RWPE2 (cell line): ENCODE measurements around the gene GDPD3.

Experiments used
- ATAC-seq: fragments of 200-7000 bp; cut with Tn5 transposase; 3 replicates; pipeline ENCODE4 v1.9.1; 2021; ENCODE audit warnings: low read depth
- DNase-seq: peaks from one replicate; pipeline ENCODE4 v3.0.0-alpha.2; 2020; ENCODE audit warnings: low spot score
- H3K27ac ChIP-seq: fragments of 450-650 bp; 2 replicates; pipeline ENCODE4 v1.5.1; 2017; ENCODE audit warnings: mild to moderate bottlenecking; ENCODE audit not compliant: poor library complexity, severe bottlenecking
- H3K27me3 ChIP-seq: fragments of 250-450 bp; sonication (Bioruptor Pico); 2 replicates; pipeline ENCODE4 v1.5.1; 2021; ENCODE audit warnings: mild to moderate bottlenecking, moderate library complexity; ENCODE audit not compliant: insufficient read depth, poor library complexity, severe bottlenecking
- H3K36me3 ChIP-seq: fragments of 250-450 bp; sonication (Bioruptor Pico); 2 replicates; pipeline ENCODE4 v1.5.1; 2020; ENCODE audit warnings: low read depth, mild to moderate bottlenecking, moderate library complexity
- H3K4me1 ChIP-seq: fragments of 250-450 bp; sonication (Bioruptor Pico); 2 replicates; pipeline ENCODE4 v1.5.1; 2021; ENCODE audit warnings: mild to moderate bottlenecking, moderate library complexity; ENCODE audit not compliant: insufficient read depth, poor library complexity, severe bottlenecking
- H3K4me3 ChIP-seq: fragments of 250-450 bp; sonication (Bioruptor Pico); 2 replicates; pipeline ENCODE4 v1.5.1; 2021; ENCODE audit warnings: mild to moderate bottlenecking, moderate library complexity; ENCODE audit not compliant: severe bottlenecking
- H3K9me3 ChIP-seq: fragments of 250-450 bp; sonication (Bioruptor Pico); 2 replicates; pipeline ENCODE4 v1.5.1; 2021; ENCODE audit warnings: mild to moderate bottlenecking, moderate library complexity; ENCODE audit not compliant: severe bottlenecking
- CTCF ChIP-seq: fragments of 450-650 bp; IDR thresholded peaks from one replicate; pipeline ENCODE4 v1.5.1; 2017; ENCODE audit warnings: mild to moderate bottlenecking, moderate library complexity; ENCODE audit not compliant: poor library complexity, severe bottlenecking

GDPD3 gene

GRCh38 chr16:30066761-30067583 is 46.4 kb downstream of the GDPD3 start:
- Histone ChIP-seq H3K36me3 (peaks cover 63% of the 10 kb centered on the region), H3K27ac (peak overlapping the region; percentile 93)
- DNase-seq, result no peak

GRCh38 chr16:30065943-30066760 is 47.2 kb downstream of the GDPD3 start:
- Histone ChIP-seq H3K4me3 (peak overlapping the region; percentile 82), H3K4me1 (peaks cover 12% of the 10 kb centered on the region), H3K27ac (peak overlapping the region; percentile 93), H3K27me3 (no peaks in the 10 kb centered on the region), H3K36me3 (peaks cover 55% of the 10 kb centered on the region), H3K9me3 (no peaks in the 10 kb centered on the region)
- DNase-seq, result no peak
- ATAC-seq, result peak; percentile 18; the same call in 2 of the 3 replicates
- TF ChIP-seq CTCF, result no peak

More at GRCh38 chr16:30066761-30067583, 46.4 kb downstream of the GDPD3 start:
- Histone ChIP-seq H3K9me3 (no peaks in the 10 kb centered on the region), H3K27me3 (no peaks in the 10 kb centered on the region), H3K4me1 (peaks cover 12% of the 10 kb centered on the region), H3K4me3 (peak overlapping the region; percentile 82)
- no peak for TF ChIP-seq CTCF
- ATAC-seq, result no peak

- Histone ChIP-seq H3K27me3 (no peaks in the 10 kb centered on the region), H3K4me1 (peaks cover 12% of the 10 kb centered on the region), H3K27ac (peak within 1 kb of the TSS; percentile 93), H3K36me3 (peaks cover 47% of the 10 kb centered on the region), H3K4me3 (peak within 1 kb of the TSS; percentile 82), H3K9me3 (no peaks in the 10 kb centered on the region)
- ATAC-seq (peak; percentile 88), DNase-seq (peak; percentile 99)
- TF ChIP-seq CTCF, result no peak
Observed at GRCh38 chr16:30065102-30065942, 48.0 kb downstream of the GDPD3 start, which contains the start of gene ALDOA. ALDOA (plus strand) TSS chr16:30065760; CDS start chr16:30066898, 1,138 bp downstream.

- DNase-seq (no peak), ATAC-seq (no peak)
- Histone ChIP-seq H3K36me3 (peaks cover 43% of the 10 kb centered on the region), H3K4me1 (peaks cover 12% of the 10 kb centered on the region), H3K4me3 (peak overlapping the region; percentile 82), H3K27me3 (no peaks in the 10 kb centered on the region), H3K27ac (peak overlapping the region; percentile 93), H3K9me3 (no peaks in the 10 kb centered on the region)
- TF ChIP-seq CTCF, result no peak
Observed at GRCh38 chr16:30064729-30065101, 48.6 kb downstream of the GDPD3 start.
